Measurements from ENCODE around the gene VPS52.
"Not testable (repeated sequence)": the region's sequence is repeated elsewhere in the genome, so short reads cannot be mapped to it uniquely, and the experiment has no call there.

Gene VPS52

GRCh38 chr6:33280539-33280938 is 8.9 kb upstream of the VPS52 start:
- DNase-seq (ENCODE audit: low read depth in 2 of 2, low spot score in 1 of 2): no peak

- DNase-seq (ENCODE audit: low read depth in 2 of 2, low spot score in 1 of 2): no peak
These were observed 8.4 kb upstream of the VPS52 start for GRCh38 chr6:33279971-33280511.

GRCh38 chr6:33279257-33279695 is 7.6 kb upstream of the VPS52 start:
- DNase-seq (ENCODE audit: low read depth in 2 of 2, low spot score in 1 of 2): no peak

- no peak for DNase-seq (ENCODE audit: low read depth in 2 of 2, low spot score in 1 of 2)
These were observed 7.1 kb upstream of the VPS52 start for GRCh38 chr6:33278810-33279209.

GRCh38 chr6:33278392-33278741 is 6.7 kb upstream of the VPS52 start:
- DNase-seq (ENCODE audit: low read depth in 2 of 2, low spot score in 1 of 2): no peak

DNA sequence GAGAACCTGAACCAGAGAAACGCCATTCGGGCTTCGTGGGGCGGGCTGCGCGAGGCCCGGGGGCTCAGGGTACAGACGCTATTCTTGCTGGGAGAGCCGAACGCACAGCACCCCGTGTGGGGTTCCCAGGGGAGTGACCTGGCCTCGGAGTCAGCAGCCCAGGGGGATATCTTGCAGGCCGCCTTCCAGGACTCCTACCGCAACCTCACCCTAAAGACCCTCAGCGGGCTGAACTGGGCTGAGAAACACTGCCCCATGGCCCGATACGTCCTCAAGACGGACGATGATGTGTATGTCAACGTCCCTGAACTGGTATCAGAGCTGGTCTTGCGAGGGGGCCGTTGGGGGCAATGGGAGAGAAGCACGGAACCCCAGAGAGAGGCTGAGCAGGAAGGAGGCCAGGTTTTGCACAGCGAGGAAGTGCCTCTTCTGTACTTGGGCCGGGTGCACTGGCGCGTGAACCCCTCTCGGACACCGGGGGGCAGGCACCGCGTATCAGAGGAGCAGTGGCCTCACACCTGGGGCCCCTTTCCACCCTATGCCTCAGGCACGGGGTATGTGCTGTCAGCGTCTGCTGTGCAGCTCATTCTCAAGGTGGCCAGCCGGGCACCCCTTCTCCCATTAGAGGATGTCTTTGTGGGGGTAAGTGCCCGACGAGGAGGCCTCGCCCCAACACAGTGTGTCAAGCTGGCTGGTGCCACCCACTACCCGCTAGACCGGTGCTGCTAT is 6.2 kb upstream of the VPS52 start:
- DNase-seq (ENCODE audit: low read depth in 2 of 2, low spot score in 1 of 2): no peak

GRCh38 chr6:33276864-33277662 is 5.4 kb upstream of the VPS52 start, which contains the start of gene B3GALT4:
Gene B3GALT4 (plus strand): TSS chr6:33277123. CDS start chr6:33277420, 297 bp downstream.
- DNase-seq (ENCODE audit: low read depth in 2 of 2, low spot score in 1 of 2): peak in 1 of 2 donors; percentile 47

GRCh38 chr6:33276581-33276863 is 4.8 kb upstream of the VPS52 start:
- no peak for DNase-seq (ENCODE audit: low read depth in 2 of 2, low spot score in 1 of 2)

DNA sequence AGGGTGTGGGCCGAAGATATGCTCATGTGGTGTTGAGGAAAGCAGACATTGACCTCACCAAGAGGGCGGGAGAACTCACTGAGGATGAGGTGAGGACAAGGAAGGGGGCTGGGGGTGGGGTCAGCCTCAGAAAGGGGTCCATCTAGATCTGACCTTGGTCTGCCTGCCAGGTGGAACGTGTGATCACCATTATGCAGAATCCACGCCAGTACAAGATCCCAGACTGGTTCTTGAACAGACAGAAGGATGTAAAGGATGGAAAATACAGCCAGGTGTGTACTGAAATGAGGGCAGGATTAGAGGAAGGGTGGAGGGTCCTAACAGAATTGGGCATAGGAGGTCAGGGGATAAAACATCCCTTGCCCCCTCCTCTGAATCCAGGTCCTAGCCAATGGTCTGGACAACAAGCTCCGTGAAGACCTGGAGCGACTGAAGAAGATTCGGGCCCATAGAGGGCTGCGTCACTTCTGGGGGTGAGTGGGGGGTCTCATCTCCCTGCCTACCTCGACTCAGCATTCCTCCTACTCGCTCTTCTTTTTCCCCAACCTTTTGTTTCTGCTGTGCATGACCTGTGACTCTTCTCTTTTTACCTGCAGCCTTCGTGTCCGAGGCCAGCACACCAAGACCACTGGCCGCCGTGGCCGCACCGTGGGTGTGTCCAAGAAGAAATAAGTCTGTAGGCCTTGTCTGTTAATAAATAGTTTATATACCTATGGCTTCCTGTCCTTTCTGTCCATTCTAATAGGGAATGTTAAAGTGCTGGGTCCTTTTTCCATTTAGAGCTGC is 4.3 kb upstream of the VPS52 start:
- DNase-seq (ENCODE audit: low read depth in 2 of 2, low spot score in 1 of 2): not testable (repeated sequence)

DNA sequence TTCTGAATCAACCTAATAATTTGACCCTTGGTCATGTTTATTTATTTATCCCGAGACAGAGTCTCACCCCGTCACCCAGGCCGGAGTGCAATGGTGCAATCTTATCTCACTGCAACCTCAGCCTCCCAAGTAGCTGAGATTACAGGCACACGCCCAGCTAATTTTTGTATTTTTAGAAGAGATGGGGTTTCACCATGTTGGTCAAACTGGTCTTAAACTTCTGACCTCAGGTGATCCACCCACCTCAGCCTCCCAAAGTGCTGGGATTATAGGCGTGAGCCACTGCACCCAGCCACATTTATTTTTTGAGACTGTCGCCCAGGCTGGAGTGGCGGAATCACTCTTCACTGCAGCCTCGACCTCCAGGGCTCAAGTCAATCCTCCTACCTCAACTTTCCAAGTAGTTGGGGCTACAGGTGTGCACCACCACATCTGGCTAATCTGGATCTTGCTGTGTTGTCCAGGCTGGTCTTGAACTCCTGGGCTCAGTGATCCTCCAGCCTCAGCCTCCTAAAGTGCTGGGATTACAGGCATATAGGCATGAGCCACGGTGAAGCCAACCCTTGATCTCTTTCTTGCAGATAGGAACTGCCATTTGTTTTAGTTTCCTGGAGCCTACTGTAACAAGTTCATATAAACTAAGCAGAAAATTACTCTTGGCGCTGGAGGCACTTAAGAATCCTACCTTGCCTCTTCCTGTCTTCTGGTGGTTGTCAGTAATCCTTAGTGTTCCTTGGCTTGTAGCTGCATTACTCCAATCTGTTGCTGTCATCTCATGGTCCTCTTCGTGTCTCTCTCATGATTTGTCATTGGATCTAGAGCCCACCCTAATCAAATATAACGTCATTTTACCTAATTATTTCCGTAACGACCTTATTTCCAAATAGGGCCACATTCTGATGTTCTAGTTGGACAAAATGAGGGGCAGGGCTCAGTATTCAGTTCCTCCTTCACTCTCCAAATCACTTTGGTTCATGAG is 2.5 kb upstream of the VPS52 start:
- no peak for DNase-seq (ENCODE audit: low read depth in 2 of 2, low spot score in 1 of 2)

- DNase-seq (ENCODE audit: low read depth in 2 of 2, low spot score in 1 of 2): no peak
These were observed 1.6 kb upstream of the VPS52 start for GRCh38 chr6:33273129-33273923.

- no peak for DNase-seq (ENCODE audit: low read depth in 2 of 2, low spot score in 1 of 2)
These were observed 826 bp upstream of the VPS52 start for GRCh38 chr6:33272275-33273128.

DNA sequence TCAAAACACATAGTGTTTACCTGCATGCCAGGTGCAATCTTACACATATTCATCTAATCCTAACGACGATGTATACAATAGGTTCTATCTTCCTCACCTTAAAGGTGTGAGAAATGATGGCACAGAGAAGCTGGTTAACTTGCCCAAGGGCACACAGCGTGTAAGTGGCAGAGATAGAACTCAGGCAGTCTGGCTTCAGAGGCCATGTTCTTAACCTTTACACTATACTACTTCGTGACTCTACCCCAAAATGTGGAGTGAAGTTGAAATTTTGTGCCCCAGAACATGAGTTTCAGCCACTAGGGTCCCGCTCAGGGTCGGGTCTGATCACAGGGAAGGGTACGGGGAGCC is 584 bp downstream of the VPS52 start:
- no peak for DNase-seq (ENCODE audit: low read depth in 2 of 2, low spot score in 1 of 2)

DNA sequence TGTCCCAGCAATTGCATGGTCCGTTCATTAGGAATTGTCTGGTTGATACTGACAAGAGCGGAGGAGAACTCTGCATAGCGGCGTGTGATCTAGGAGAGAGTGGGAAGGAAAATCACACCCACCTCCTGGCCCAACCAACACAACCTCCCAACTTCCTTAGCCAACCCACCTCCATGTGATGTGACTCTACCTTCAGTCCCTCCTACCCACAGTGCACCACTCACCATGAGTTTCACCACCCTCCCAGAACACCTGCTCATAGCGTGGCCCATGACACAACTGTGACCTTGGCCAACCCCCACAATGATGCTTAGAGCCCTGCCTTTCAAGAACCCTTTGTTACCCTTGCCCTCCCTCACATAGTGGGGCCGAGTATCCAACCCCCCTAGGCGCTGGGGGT is 7.7 kb downstream of the VPS52 start:
- DNase-seq (ENCODE audit: low read depth in 2 of 2, low spot score in 1 of 2): no peak

DNA sequence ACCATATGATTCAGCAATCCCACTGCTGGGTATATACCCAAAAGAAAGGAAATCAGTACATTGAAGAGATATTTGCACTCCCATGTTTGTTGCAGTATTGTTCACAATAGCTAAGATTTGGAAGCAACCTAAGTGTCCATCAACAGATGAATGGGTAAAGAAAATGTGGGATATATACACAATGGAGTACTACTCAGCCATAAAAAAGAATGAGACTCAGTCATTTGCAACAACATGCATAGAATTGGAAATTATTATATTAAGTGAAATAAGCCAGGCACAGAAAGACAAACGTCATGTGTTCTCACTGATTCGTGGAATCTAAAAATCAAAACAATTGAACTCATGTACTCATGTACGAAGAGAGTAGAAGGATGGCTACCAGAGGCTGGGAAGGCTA is 9.2 kb downstream of the VPS52 start:
- DNase-seq (ENCODE audit: low read depth in 2 of 2, low spot score in 1 of 2): not testable (repeated sequence)

- no peak for DNase-seq (ENCODE audit: low read depth in 2 of 2, low spot score in 1 of 2)
These were observed 12.6 kb downstream of the VPS52 start for GRCh38 chr6:33259032-33259431.

- DNase-seq (ENCODE audit: low read depth in 2 of 2, low spot score in 1 of 2): no peak
These were observed 17.1 kb downstream of the VPS52 start for GRCh38 chr6:33254591-33254990.

GRCh38 chr6:33252759-33253158 is 18.9 kb downstream of the VPS52 start:
- no peak for DNase-seq (ENCODE audit: low read depth in 2 of 2, low spot score in 1 of 2)

Data from stimulated activated CD8-positive, alpha-beta memory T cell treated with anti-CD3 and anti-CD28 coated beads, Interleukin-4, amount 100 ng/mL, for 4 hours (primary cell).